Measurements from ENCODE around the gene KIF16B. TPM values are rescaled to one million over a fixed set of nuclear protein-coding genes. Genes with fewer than 3 reads are reported as not detected.

KIF16B gene
- total and polyA plus RNA-seq, 10 of the 15 experiments (the other 5 are each of a cell fraction or from before 2014, with no cell fraction given), result 0.21 to 5.2 (median 3.0) TPM

GRCh38 chr20:16230402-16230801, 342.8 kb downstream of the KIF16B start:
- ChIA-PET SMC1A (ENCODE audit: uncharacterized antibody, unreplicated experiment) (no interaction called here), RAD21 (ENCODE audit: unreplicated experiment) (no interaction called here), CTCF (no interaction called here), POLR2A (no interaction called here)
- Histone ChIP-seq H3K4me2 (ENCODE audit: control insufficient read depth, insufficient read depth) (no peak overlapping the region), H4K20me1 (ENCODE audit: control insufficient read depth, insufficient read depth) (no peaks in the 10 kb centered on the region), H3K27me3 (replicated peaks in 1 of 2; ENCODE audit: control insufficient read depth in 2 of 2, insufficient read depth in 2 of 2, low read length in 1 of 2) (no peaks in the 10 kb centered on the region), H3K36me3 (ENCODE audit: control insufficient read depth in 2 of 2, insufficient read depth in 2 of 2, low read length in 1 of 2) (no peaks in the 10 kb centered on the region), H3K4me1 (ENCODE audit: control insufficient read depth, insufficient read depth, low read length) (no peaks in the 10 kb centered on the region), H3K9ac (ENCODE audit: control insufficient read depth, insufficient read depth, low read length) (no peak overlapping the region), H3K9me3 (replicated peaks; ENCODE audit: control insufficient read depth, insufficient read depth, low read length) (no peaks in the 10 kb centered on the region), H3K27ac (ENCODE audit: control insufficient read depth, insufficient read depth) (no peak overlapping the region), H3K79me2 (ENCODE audit: control insufficient read depth, insufficient read depth, low read length) (no peaks in the 10 kb centered on the region), H3K4me3 (no peak overlapping the region), H2AFZ (ENCODE audit: control insufficient read depth, low read depth, low read length) (no peak overlapping the region)
- in situ Hi-C loops (cut with MboI), result no loop called here
- FAIRE-seq (no peak), ATAC-seq (no peak), DNase-seq (ENCODE audit: low read depth, low spot score) (no peak)
- BruUV-seq (replicated peaks), result no TSS peak
- TF ChIP-seq PKNOX1 (IDR thresholded peaks at IDR 0.05) (no peak), RB1 (IDR thresholded peaks at IDR 0.05; ENCODE audit: borderline replicate concordance) (no peak), BCLAF1 (IDR thresholded peaks at IDR 0.05) (no peak), YY1 (IDR thresholded peaks at IDR 0.05; ENCODE audit: low read depth, low read length) (no peak), NR2C1 (IDR thresholded peaks at IDR 0.05) (no peak), CHD4 (IDR thresholded peaks at IDR 0.05) (no peak), IKZF2 (IDR thresholded peaks at IDR 0.05) (no peak), ASH2L (IDR thresholded peaks at IDR 0.05; ENCODE audit: borderline replicate concordance, low read depth) (no peak), USF1 (IDR thresholded peaks at IDR 0.05; ENCODE audit: borderline replicate concordance, extremely low read length, insufficient read depth, low read depth, low read length) (no peak), ZNF592 (IDR thresholded peaks at IDR 0.05) (no peak), MEF2B (IDR thresholded peaks at IDR 0.05; ENCODE audit: partially characterized antibody, poor library complexity, severe bottlenecking) (no peak)
- intact Hi-C loops (cut with micrococcal nuclease; ENCODE audit: unreplicated experiment), result no loop called here

Measured in GM12878 (cell line).